ENCODE results near the gene VWA8.

DNA sequence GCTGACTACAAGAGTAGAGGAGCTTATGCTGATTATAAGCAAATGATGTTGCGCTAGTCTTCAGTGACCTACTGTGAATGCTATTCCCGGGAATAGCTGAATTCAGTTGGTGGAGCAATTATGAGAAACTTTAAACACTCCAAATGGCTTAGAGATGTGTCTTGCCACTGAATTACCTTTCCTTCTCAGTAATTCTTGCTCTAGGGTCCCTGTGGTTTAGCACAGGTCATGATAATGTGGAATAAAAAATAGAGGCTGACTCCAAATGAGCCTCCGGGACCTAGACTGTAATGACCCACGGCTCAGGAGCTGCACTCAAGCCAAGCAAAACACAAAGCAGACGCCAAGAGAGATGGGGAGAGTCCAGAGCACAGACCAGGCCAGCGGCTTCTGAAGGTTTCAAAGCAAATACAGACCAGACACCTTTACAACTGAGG lies 378.9 kb downstream of the VWA8 start:
- TF ChIP-seq ZNF8 (CRISPR knock-in tag; IDR thresholded peaks at IDR 0.05): no peak
- no peak for TF ChIP-seq ZC3H10 (CRISPR knock-in tag; IDR thresholded peaks at IDR 0.05)
- TF ChIP-seq OSR1 (CRISPR knock-in tag; IDR thresholded peaks at IDR 0.05): no peak
- TF ChIP-seq, protein P1, sequence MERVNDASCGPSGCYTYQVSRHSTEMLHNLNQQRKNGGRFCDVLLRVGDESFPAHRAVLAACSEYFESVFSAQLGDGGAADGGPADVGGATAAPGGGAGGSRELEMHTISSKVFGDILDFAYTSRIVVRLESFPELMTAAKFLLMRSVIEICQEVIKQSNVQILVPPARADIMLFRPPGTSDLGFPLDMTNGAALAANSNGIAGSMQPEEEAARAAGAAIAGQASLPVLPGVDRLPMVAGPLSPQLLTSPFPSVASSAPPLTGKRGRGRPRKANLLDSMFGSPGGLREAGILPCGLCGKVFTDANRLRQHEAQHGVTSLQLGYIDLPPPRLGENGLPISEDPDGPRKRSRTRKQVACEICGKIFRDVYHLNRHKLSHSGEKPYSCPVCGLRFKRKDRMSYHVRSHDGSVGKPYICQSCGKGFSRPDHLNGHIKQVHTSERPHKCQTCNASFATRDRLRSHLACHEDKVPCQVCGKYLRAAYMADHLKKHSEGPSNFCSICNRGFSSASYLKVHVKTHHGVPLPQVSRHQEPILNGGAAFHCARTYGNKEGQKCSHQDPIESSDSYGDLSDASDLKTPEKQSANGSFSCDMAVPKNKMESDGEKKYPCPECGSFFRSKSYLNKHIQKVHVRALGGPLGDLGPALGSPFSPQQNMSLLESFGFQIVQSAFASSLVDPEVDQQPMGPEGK (CRISPR knock-in tag; IDR thresholded peaks at IDR 0.05; ENCODE audit: borderline replicate concordance): no peak
- TF ChIP-seq ARNTL (CRISPR knock-in tag; IDR thresholded peaks at IDR 0.05; ENCODE audit: borderline replicate concordance, low read depth): no peak
- no peak for TF ChIP-seq ISL1 (CRISPR knock-in tag; IDR thresholded peaks at IDR 0.05)
- TF ChIP-seq ESRRG (CRISPR knock-in tag; IDR thresholded peaks at IDR 0.05): no peak
